ENCODE data around the gene FPGS. TPM values are rescaled to one million over a fixed set of nuclear protein-coding genes. Genes with fewer than 3 reads are reported as not detected.

Gene FPGS
- total RNA-seq, 1 experiment from 2014 or later: 81.7 TPM

GRCh38 chr9:127846443-127847177 is 43.9 kb downstream of the FPGS start:
- CTCF ChIA-PET: interaction anchor here (1.4 to 1.5 kb wide), 2 partner anchors 23 kb away, joined by 3 to 6 read pairs; no protein-coding TSS in a partner anchor

GRCh38 chr9:127847178-127847510 is 44.5 kb downstream of the FPGS start:
- no peak for ATAC-seq
- CTCF ChIA-PET: interaction anchor here (1.4 kb wide), 1 partner anchor 22 kb away, joined by 3 read pairs; no protein-coding TSS in a partner anchor

More at GRCh38 chr9:127846443-127847177, 43.9 kb downstream of the FPGS start:
- DNase-seq (ENCODE audit: low spot score) (no peak), ATAC-seq (no peak)
- H3K9me3 Mint-ChIP-seq: peaks cover 16% of the 10 kb centered on the region
- H3K4me1 Mint-ChIP-seq: peaks cover 9% of the 10 kb centered on the region
- peaks cover 12% of the 10 kb centered on the region for H3K36me3 Mint-ChIP-seq
- no peak overlapping the region for H3K27ac Mint-ChIP-seq
- TF ChIP-seq RORB (CRISPR knock-in tag; IDR thresholded peaks at IDR 0.05) (no peak), TEAD4 (CRISPR knock-in tag; IDR thresholded peaks at IDR 0.05) (no peak), TCF7 (CRISPR knock-in tag; IDR thresholded peaks at IDR 0.05; ENCODE audit: low read depth) (no peak), CREM (CRISPR knock-in tag; IDR thresholded peaks at IDR 0.05) (no peak), SOX15 (CRISPR knock-in tag; IDR thresholded peaks at IDR 0.05) (no peak), NFATC4 (CRISPR knock-in tag; IDR thresholded peaks at IDR 0.05) (no peak)
- H3K4me3 Mint-ChIP-seq: no peak overlapping the region
- POLR2A ChIA-PET: interaction anchor here (1.0 kb wide), 1 partner anchor 18 kb away, joined by 3 read pairs; no protein-coding TSS in a partner anchor
- H3K27me3 Mint-ChIP-seq (ENCODE audit: low read depth): no peaks in the 10 kb centered on the region

GRCh38 chr9:127847833-127848755 is 45.4 kb downstream of the FPGS start:
- ChIA-PET POLR2A (interaction anchor here (0.6 to 1.0 kb wide), 2 partner anchors 16 to 17 kb away, joined by 3 to 4 read pairs; no protein-coding TSS in a partner anchor), CTCF (interaction anchor here (1.4 kb wide), 1 partner anchor 21 kb away, joined by 3 read pairs; no protein-coding TSS in a partner anchor)
- H3K9me3 Mint-ChIP-seq: peaks cover 16% of the 10 kb centered on the region
- no peaks in the 10 kb centered on the region for H3K27me3 Mint-ChIP-seq (ENCODE audit: low read depth)
- H3K4me1 Mint-ChIP-seq: peaks cover 9% of the 10 kb centered on the region
- DNase-seq (ENCODE audit: low spot score): no peak
- H3K27ac Mint-ChIP-seq: no peak overlapping the region; the same call in 1 of the 2 replicates
- ATAC-seq: no peak
- no peak overlapping the region for H3K4me3 Mint-ChIP-seq
- TF ChIP-seq FOXP4 (CRISPR knock-in tag; IDR thresholded peaks at IDR 0.05) (no peak), GTF2I (CRISPR knock-in tag; conservative IDR thresholded peaks at IDR 0.05) (no peak), ZNF121 (CRISPR knock-in tag; IDR thresholded peaks at IDR 0.05) (peak; percentile 37; the same call in 1 of the 2 replicates)
- H3K36me3 Mint-ChIP-seq: peaks cover 12% of the 10 kb centered on the region

More at GRCh38 chr9:127847178-127847510, 44.5 kb downstream of the FPGS start:
- Mint-ChIP-seq H3K4me3 (no peak overlapping the region), H3K4me1 (peaks cover 9% of the 10 kb centered on the region), H3K27me3 (ENCODE audit: low read depth) (no peaks in the 10 kb centered on the region), H3K27ac (no peak overlapping the region), H3K36me3 (peaks cover 12% of the 10 kb centered on the region), H3K9me3 (peaks cover 16% of the 10 kb centered on the region)
- no peak for TF ChIP-seq USF1 (CRISPR knock-in tag; IDR thresholded peaks at IDR 0.05)
- no peak for TF ChIP-seq ATF3 (CRISPR knock-in tag; conservative IDR thresholded peaks at IDR 0.05)
- no peak for TF ChIP-seq SOX15 (CRISPR knock-in tag; IDR thresholded peaks at IDR 0.05)
- TF ChIP-seq CREM (CRISPR knock-in tag; IDR thresholded peaks at IDR 0.05): no peak
- DNase-seq (ENCODE audit: low spot score): no peak
- POLR2A ChIA-PET: interaction anchor here (1.0 kb wide), 1 partner anchor 18 kb away, joined by 3 read pairs; no protein-coding TSS in a partner anchor

- Mint-ChIP-seq H3K4me1 (peaks cover 12% of the 10 kb centered on the region), H3K9me3 (peaks cover 16% of the 10 kb centered on the region), H3K27me3 (ENCODE audit: low read depth) (no peaks in the 10 kb centered on the region), H3K4me3 (no peak overlapping the region), H3K36me3 (peaks cover 12% of the 10 kb centered on the region), H3K27ac (peak overlapping the region; percentile 57)
- ChIA-PET CTCF (no interaction called here), POLR2A (no interaction called here)
- no peak for DNase-seq (ENCODE audit: low spot score)
- ATAC-seq: no peak
- TF ChIP-seq USF1 (CRISPR knock-in tag; IDR thresholded peaks at IDR 0.05) (no peak), ZNF512 (CRISPR knock-in tag; IDR thresholded peaks at IDR 0.05; ENCODE audit: borderline replicate concordance) (no peak), ZNF396 (CRISPR knock-in tag; IDR thresholded peaks at IDR 0.05; ENCODE audit: borderline replicate concordance) (no peak), HMGA2 (CRISPR knock-in tag; IDR thresholded peaks at IDR 0.05) (no peak), CTCF (IDR thresholded peaks at IDR 0.05) (no peak), FOXK1 (CRISPR knock-in tag; IDR thresholded peaks at IDR 0.05) (no peak)
Measured at GRCh38 chr9:127848756-127849504, 46.2 kb downstream of the FPGS start.

All from WTC11 (cell line).